NCI-H82 treated with DMSO at 0.1 percent for 48 hours (cell line): ENCODE measurements around the gene DSCAML1.
"Not testable (repeated sequence)": the region's sequence is repeated elsewhere in the genome, so short reads cannot be mapped to it uniquely, and the experiment has no call there.

ENCODE experiments used
- DNase-seq: peaks from one replicate; lab custom pipeline; 2025; ENCODE audit not compliant: unreplicated experiment; lab: John Stamatoyannopoulos, UW

Gene DSCAML1

GRCh38 chr11:117765068-117765467 lies 31.9 kb downstream of the DSCAML1 start:
- no peak for DNase-seq

DNA sequence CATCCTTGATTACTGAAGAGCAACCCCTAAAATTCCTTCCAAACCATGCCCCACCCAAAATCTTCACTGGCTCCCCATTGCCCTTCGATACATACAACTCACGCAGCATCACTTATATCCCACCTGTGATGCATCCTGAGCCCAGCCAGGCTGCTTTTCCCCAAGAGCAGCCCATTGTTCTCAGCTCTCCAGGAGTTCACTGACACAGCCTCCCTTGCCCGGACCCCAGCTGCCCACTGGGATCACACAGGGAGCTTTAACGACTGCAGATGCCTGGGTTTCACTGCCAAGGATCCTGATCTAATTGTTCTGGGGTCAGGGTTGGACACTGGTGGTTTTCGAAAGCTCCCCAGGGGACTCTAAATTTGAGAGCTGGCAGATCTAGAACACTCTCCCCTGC lies 33.6 kb downstream of the DSCAML1 start:
- not testable (repeated sequence) for DNase-seq

GRCh38 chr11:117761993-117762392 lies 35.0 kb downstream of the DSCAML1 start:
- no peak for DNase-seq

GRCh38 chr11:117759305-117759704 lies 37.7 kb downstream of the DSCAML1 start:
- no peak for DNase-seq

- peak; percentile 8 for DNase-seq
These were observed 43.0 kb downstream of the DSCAML1 start for GRCh38 chr11:117754030-117754429.

DNA sequence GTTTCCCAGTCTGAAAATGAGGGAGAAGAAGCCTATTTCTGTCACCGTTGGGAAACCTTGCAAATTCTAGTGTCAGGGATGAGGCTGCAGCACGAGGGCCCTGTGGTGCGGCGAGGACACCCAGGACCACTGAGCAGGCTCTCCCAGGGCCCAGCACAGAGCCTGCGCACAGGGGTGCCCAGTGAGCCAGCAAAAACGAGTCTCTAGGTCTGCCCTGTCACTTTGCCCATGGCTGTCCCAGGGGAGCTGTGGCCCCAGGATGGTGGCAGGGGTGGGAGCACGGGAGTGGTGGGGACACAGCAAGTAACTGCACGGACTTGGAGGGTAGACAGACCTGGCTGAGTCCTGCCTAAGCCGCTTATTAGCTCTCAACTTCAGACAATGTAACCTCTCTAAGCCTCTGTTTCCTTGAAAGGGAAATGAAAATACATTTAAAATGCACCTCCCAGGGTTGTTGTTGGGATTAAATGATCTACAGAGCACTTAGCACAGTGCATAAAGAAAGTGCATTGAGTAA lies 44.2 kb downstream of the DSCAML1 start:
- peak; percentile 32 for DNase-seq

DNA sequence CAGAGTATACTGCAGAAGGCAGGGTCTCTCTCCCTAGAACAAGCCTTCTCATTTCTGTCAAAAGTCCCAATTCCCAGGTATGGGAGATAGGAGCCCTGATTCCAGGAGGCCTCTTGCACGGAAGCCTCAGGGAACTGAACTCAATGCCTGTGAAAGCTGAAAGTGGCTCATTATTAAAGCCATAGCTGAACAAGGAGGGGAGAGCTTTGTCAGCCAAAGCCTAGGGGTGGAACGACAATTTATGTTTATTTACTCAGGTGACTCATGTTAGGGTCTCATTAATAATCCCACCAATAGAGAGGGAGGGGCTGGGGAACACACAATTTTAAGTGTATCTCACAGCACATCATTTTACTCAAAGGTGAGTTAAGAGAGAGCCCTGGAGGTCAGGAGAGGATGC lies 44.9 kb downstream of the DSCAML1 start:
- no peak for DNase-seq

GRCh38 chr11:117750916-117751662 lies 45.9 kb downstream of the DSCAML1 start:
- no peak for DNase-seq

DNA sequence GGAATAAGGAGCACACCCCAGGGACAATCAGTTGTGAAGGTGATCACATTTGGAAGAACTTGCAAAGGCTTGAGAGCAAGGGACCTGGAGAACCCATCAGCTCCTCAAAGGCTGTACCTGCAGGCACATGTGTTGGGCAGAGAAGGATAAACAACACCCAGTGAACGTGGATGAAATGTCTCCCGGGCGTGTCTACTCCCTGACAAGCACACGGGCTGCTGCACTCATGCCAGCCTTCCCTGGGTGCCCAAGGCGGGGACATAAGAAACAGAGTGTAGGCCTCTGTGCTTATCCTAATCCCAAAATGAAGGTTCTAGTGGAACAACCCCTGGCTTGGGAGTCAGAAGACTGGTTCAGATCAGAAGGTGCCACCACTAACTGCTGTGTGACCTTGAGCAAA lies 46.7 kb downstream of the DSCAML1 start:
- DNase-seq = no peak

GRCh38 chr11:117749541-117749910 lies 47.5 kb downstream of the DSCAML1 start:
- no peak for DNase-seq

DNA sequence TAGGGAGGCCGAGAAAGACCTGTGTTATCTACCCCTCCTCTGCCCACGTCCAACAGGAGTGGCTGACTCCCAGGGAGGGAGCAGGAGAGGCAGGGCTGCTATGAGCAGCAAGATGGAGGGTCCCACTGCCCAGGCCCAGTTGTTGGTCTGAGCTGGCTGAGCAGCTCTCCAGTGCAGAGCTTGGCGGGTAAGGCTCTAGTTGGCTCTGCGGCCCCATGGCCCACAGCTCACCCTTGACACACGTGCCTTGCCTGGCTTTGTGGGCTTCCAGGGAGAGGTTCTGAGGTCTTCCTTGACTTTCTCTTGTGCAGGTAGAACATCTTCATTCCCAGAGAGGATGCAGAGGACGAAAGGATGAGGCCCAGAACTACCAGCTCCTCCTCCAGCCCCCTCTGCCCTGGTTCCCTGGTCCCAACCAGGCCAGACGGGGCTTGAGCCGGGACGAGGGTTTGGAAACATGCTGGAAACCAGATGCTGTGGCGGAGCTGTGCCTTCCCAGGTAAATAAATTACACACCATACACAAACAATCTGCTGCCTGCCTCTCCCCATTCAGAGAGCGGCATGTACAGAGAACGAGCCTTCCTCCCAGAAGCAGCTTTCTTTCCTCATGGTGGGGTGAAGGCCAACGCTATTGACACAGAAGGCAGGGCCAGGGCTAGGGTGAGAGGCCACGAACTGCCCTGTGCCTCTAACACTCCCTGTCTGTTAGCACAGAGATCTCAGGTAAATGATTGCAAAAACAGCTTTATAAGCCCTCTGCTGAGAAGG lies 48.1 kb downstream of the DSCAML1 start:
- no peak for DNase-seq

GRCh38 chr11:117747892-117748291 lies 49.1 kb downstream of the DSCAML1 start:
- DNase-seq = no peak

DNA sequence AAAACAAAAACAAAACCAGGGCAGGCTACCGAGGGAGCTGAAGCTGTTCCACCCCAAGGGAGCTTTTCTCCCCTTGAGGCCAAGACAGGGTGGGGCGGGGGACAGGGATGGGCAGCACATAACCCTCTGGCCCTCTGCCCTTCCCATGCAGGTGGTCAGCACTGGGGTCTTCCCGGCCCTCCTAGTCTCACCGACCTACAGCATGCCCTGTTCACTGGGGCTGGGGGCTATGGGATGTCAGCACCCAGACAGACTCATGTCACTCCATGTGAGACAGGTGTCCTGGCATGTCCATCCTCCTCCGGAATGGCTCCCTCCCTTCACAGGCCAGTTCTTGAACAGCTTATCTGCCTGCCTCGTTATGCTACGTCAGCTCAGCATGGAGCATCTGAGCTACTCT lies 51.7 kb downstream of the DSCAML1 start:
- DNase-seq = no peak

- DNase-seq = no peak
These were observed 52.4 kb downstream of the DSCAML1 start for GRCh38 chr11:117744471-117745150.

DNA sequence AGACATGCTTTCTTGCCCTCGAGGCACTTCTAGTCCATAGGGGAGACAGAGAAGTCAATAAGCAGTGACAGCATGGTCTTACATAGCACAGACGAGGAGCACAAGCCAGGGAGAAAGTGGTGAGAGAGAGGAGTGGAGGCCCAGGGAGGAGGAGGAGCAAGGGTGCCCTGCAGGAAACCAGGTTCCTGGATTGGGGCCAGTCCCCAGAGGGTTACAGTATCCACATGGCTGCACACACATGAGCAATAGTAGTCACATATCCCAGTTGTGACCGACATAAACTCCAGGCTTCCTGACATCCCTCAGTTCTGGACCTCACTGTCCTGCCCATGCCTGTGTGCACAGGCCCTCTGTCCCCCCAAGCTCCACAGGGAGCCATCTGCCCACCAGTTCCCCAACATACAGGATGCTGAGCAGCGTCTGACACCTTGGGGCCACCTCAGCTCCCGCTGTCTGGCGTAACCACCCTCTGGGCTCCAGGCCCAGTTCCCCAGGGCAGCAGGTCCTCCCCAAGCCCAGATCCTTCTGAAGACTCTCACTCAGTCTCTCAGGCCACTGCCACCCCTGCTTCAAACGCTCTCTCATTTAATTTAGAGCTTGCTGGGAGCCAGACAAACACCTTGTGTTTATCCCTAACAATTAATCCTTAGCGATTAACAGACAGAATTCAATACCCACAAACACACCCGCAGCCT lies 53.7 kb downstream of the DSCAML1 start:
- peak; percentile 62 for DNase-seq

DNA sequence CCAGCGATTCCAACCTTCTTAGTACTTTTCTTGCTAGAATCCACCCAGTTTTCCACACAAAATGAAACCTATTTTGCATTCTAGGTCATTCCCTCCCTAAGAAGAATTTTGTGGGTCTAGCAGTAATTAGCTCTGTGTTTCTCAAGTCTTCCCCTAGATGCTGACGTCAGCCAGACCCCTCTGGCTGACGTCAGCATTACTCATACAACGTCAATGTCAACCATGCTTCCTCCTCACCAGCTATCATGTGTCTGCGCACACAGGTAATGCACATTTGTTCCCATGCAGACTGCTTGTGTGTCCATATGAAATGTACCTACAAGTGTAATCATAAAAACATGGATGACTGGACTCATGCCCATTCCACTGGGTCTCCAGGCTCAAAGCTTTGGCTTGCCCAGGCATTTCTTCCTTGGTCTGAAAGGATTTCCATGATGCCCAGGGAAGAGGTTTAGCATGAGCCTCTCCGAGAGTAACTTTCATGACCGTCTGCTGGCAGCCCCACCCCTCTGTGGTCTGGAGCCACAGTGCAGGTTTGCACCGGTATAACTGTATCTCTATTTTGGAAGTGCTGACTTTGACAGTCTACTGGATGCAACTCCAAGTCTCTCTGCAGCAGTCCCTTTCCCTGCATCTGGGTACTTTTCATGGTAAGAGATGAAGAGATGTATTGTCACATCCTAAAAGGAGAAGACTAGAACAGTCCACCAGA lies 58.6 kb downstream of the DSCAML1 start:
- DNase-seq = no peak

DNA sequence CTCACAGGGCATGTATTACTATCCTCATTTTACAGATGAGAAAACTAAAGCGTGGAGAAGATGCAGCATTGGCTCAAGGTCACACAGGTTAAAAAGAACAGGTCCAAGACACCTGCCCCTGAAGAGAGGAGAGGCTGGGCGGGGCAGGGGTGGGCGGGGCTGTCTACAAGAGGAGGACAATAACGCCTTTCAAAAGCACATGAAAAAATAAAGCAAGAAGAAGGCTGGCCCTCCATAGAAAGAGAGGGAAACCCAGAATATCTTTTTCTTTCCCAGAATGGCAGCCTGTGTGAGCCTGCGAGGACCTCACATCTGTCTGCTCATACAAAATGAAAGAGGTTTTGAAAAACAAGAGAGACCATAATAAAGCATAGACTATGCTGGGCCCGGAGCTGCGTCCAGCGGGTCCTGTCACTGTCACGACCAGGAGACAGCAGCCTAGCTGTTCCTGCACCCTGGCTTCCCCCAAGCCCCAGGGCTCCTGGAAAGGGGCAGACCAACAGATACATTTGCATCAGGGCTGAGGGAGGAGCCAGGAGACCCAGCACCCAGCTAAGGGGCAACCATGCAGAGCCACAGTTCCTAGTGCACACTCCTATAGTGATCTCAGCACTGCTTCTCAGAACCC lies 61.6 kb downstream of the DSCAML1 start:
- DNase-seq = no peak

GRCh38 chr11:117734601-117735024 lies 62.4 kb downstream of the DSCAML1 start:
- DNase-seq = no peak

GRCh38 chr11:117733316-117733715 lies 63.7 kb downstream of the DSCAML1 start:
- no peak for DNase-seq

GRCh38 chr11:117731722-117732290 lies 65.2 kb downstream of the DSCAML1 start:
- DNase-seq = no peak
